ENCODE measurements around the gene MTFR1L.

DNA sequence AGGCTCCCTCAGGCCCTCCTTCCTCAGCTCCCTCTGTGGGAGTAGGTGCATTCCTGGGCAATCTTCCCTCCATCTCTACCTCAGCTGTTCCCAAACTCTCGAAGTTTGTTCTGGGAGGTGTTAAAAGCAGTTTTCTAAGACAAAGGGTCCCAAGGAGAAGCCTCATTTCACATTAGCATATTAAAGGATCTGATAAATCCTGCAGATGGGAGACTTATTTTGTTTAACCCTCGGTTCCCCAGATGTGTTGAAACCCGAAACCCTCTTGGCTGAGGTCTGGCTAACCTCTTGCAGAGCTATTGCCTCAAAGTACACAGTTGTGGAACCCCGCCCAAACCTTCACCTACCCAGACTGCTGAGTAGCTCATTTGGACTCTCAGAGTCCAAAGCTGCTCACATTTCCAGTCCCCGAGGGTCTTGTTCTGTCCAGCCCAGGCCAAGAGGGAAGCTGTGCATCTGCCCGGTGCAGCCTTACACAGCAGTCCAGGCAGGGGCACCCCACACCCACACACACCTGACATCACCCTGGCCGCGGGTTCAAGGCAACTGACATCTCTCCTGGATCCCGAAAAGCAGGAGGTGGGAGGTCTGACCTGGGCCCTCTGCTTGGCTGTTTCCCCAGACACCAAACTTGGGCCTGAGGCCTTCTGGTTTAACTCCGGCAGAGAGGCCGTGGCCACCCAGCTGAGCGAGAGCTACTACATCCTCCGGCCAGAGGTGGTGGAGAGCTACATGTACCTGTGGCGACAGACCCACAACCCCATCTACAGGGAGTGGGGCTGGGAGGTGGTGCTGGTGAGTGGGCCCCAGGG lies 39.2 kb upstream of the MTFR1L start:
- no peak for TF ChIP-seq EZH2 (IDR thresholded peaks at IDR 0.05; ENCODE audit: low read length)
- TF ChIP-seq, protein P1, sequence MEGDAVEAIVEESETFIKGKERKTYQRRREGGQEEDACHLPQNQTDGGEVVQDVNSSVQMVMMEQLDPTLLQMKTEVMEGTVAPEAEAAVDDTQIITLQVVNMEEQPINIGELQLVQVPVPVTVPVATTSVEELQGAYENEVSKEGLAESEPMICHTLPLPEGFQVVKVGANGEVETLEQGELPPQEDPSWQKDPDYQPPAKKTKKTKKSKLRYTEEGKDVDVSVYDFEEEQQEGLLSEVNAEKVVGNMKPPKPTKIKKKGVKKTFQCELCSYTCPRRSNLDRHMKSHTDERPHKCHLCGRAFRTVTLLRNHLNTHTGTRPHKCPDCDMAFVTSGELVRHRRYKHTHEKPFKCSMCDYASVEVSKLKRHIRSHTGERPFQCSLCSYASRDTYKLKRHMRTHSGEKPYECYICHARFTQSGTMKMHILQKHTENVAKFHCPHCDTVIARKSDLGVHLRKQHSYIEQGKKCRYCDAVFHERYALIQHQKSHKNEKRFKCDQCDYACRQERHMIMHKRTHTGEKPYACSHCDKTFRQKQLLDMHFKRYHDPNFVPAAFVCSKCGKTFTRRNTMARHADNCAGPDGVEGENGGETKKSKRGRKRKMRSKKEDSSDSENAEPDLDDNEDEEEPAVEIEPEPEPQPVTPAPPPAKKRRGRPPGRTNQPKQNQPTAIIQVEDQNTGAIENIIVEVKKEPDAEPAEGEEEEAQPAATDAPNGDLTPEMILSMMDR (optimal IDR thresholded peaks at IDR 0.05 in 1 of 3, IDR thresholded peaks at IDR 0.05 in 1 of 3, conservative IDR thresholded peaks at IDR 0.05 in 1 of 3; ENCODE audit: extremely low read depth in 1 of 3, insufficient read depth in 2 of 3, low read length in 3 of 3): no peak
